Testis (tissue), 2 donors: Measurements from ENCODE around the gene CHCHD6.

Experiments
- POLR2A ChIP-seq: fragments of 450-650 bp; IDR thresholded peaks from one replicate; pipeline ENCODE4 v1.6.1; 2017; ENCODE audit warnings: antibody characterized with exemption, mild to moderate bottlenecking, moderate library complexity
- TF ChIP-seq, protein P1 (sequence below), 3 experiments: fragments of 450-650 bp in 2 of 3; fragments of 200-600 bp in 1 of 3; sonication (generic) in 1 of 3; IDR thresholded peaks; one replicate each; pipeline ENCODE4 v1.5.1; 2016 to 2019; ENCODE audit warnings: antibody characterized with exemption in 3 of 3, mild to moderate bottlenecking in 2 of 3, moderate library complexity in 1 of 3

DNA sequence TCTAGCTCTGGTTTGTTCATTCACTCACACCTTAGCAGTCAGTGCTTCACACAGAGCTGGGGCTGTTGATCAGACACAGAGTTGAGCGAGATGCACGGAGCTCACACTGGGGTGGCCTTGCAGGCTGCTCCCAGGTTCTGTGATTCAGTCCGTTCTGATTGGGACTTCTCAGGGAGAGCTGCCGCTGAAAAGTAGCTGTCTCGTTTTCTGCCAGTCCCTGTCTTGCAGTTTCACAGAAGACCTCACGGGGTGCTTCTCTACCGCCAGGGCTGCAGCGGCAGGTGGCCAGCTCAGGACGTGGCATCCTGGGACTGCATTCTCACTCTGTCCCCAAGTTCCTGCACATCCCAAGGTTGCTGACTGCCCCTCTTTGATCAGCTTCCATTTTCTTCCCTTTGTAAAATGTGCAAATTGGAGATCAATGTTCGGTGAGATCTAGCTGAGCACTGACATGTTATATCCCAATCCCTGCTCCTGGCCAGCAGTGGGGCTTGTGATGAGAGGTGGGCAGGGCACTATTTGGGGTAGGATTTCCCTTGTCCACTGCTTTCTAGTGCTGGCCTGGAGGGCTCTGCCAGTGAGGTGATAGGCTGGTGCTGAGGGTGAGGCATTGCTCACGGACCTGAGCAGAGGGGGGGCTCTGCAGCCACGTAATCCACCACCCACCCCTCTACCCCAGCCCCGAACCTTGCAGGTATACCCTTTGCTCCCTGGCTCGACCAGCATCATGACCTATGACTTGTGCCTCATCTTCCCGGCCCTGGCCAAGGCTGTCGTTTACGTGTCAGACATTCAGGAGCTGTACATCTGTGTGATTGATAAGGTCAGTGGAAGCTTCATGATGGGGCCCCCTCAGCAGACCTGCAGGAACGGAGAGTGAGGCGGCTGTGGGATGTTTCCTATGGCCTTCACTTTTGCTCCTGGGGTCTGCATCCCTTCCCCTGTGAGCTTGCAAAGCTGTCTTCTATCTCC is 43.8 kb upstream of the CHCHD6 start:
- TF ChIP-seq, protein P1, sequence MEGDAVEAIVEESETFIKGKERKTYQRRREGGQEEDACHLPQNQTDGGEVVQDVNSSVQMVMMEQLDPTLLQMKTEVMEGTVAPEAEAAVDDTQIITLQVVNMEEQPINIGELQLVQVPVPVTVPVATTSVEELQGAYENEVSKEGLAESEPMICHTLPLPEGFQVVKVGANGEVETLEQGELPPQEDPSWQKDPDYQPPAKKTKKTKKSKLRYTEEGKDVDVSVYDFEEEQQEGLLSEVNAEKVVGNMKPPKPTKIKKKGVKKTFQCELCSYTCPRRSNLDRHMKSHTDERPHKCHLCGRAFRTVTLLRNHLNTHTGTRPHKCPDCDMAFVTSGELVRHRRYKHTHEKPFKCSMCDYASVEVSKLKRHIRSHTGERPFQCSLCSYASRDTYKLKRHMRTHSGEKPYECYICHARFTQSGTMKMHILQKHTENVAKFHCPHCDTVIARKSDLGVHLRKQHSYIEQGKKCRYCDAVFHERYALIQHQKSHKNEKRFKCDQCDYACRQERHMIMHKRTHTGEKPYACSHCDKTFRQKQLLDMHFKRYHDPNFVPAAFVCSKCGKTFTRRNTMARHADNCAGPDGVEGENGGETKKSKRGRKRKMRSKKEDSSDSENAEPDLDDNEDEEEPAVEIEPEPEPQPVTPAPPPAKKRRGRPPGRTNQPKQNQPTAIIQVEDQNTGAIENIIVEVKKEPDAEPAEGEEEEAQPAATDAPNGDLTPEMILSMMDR (IDR thresholded peaks at IDR 0.05): peak in 1 of 3 experiments; percentile 24
- TF ChIP-seq POLR2A: no peak
